Stimulated activated CD4-positive, alpha-beta T cell treated with anti-CD3 and anti-CD28 coated beads, Interleukin-15, amount 100 ng/mL, for 24 hours (primary cell): ENCODE data around the gene RPP21.

Experiments
- DNase-seq: peaks from one replicate; pipeline ENCODE4 v3.0.0-alpha.2; 2020

Gene RPP21

GRCh38 chr6:30344868-30345671 is at the start of gene RPP21:
Gene RPP21 (plus strand): TSS chr6:30345156. CDS start chr6:30345172, 16 bp downstream.
- DNase-seq = peak; percentile 93

DNA sequence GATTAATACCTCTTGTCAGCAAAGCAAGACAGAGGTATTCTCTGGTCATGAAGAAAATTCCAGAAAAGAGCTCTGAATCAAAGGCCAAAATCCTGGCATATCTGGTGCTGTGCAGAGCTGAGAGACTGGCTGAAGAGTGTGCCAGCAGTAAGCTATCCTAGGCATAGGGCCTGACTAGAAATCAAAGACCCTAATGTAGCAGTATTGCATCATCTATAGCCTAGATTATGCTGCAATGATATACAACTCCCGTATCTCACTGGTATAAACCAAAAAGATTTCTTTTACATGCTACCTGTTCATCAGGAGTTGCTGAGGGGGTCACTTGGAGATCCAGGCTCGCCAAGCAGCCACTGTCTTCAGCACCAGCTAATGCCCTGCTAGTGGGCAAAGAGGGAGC is 49.1 kb upstream of the RPP21 start:
- no peak for DNase-seq

DNA sequence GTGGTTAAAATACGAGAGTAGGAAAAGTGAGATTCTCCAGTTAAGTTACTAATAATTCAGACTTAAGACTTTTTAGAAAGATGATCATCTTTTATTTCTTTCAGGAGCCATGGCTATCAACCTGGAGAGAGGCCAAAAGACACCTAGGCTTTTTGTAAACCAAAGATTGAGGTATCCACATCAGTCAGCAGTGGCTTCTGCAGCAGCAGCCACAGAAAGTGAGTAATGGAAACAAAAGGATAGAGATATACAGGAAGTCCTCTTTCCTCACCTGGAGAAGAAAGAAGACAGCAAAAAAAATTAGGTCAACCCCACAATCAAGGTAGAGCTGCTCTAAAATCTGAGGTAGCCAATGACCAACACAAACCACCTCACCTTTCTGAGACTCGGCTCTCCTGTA is 41.0 kb upstream of the RPP21 start:
- no peak for DNase-seq

DNA sequence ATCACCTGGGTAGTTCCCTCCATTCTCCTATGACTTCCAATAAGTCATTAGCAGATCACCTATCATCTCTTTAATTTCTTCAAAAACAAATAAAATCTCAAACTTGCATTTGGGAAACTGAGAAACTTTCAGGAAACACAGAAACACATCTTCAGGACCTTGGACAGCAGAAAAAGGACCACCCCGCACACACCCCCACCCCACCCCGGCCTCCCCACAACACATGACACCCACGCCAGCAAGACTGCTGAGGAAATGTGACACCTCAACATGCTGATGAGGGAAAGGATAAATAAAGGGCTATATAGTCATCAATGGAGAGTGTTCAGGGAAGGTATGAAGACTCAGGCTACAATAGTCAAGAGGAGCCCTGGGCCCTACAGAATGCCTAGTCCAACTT is 33.9 kb upstream of the RPP21 start:
- no peak for DNase-seq

DNA sequence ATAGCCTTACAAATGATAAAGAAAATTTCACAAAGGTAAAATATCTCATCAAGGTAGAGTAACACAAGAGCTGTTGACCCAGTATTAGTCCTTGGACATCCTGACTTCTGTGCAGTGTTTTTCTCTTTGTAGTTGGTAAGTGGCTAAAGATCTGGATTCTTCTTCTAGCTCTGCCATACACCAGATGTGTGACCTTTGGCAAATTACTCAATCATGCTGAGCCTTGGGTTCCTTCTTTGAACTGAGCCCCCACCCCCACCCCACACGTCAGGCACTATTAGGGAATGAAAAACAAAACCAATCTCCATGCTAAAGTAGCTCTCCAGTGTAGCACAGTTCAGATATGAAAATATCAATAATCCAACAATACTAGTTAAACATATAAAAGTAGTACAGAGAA is 33.3 kb upstream of the RPP21 start:
- DNase-seq = no peak

DNA sequence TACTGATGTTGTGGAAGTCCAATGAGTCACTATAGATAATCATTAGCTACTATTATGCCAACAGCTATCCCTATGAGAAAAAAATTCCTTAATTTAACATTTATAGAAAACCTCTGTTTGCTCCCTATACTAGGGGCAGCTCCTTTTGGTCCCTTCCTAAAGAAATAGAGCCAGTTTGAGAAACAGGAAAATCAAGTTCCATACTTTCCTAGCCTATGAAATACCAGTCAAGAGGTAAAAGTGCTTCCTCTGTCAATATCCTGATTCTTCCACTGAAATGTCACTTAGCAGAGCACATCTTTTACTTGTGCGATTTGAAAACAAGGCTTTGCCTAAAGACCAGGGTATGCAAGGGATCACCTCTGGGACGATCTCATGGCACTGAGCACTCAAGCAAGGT is 32.7 kb upstream of the RPP21 start:
- DNase-seq = no peak

DNA sequence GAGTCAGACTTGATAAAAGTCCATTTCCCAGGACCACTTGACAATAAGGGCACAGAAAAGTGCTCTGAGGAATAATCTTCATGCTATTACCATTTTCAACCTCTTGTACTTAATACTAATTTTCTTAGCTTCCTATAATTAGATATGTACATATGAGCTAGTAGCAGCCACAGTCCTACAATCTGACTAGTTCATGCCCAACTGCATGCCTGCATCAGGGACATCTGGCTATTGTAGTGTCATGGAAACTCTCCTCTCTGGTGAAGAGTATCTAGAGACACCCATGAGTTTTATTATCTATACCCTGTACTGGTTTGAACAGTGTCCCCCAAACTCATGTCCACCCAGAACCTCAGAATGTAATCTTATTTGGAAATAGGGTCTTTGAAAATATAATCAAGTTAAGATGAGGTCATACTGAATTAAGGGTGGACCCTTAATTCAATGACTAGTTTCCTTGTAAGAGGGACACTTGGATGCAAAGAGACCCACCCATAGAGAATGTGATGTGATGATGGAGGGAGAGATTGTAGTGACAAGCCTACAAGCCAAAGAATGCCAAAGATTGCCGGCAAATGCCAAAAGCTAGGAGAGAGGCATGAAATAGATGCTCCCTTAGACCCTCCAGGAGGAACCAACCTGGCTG is 32.2 kb upstream of the RPP21 start:
- no peak for DNase-seq

DNA sequence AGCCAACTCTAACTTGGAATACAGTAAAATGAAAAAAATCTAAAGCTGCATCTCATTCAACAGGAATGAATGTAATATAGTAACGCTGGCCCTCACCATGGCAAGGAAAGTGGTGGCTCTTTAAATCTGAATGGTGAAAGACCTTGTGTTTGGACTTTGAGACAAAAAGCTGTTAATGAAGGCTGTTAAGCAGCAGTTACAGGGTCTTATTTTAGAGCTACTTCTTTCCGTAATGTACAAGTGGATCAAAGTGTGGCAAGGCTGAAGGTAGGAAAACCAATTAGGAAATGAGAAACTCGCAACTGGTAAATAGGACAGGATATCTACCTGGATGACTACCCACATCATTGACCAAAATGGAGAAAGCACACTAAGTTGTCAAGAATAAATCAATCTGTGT is 29.8 kb upstream of the RPP21 start:
- no peak for DNase-seq

GRCh38 chr6:30317913-30318589 is 26.9 kb upstream of the RPP21 start:
- DNase-seq = no peak

- no peak for DNase-seq
Observed at GRCh38 chr6:30319146-30319835, 25.7 kb upstream of the RPP21 start.

DNA sequence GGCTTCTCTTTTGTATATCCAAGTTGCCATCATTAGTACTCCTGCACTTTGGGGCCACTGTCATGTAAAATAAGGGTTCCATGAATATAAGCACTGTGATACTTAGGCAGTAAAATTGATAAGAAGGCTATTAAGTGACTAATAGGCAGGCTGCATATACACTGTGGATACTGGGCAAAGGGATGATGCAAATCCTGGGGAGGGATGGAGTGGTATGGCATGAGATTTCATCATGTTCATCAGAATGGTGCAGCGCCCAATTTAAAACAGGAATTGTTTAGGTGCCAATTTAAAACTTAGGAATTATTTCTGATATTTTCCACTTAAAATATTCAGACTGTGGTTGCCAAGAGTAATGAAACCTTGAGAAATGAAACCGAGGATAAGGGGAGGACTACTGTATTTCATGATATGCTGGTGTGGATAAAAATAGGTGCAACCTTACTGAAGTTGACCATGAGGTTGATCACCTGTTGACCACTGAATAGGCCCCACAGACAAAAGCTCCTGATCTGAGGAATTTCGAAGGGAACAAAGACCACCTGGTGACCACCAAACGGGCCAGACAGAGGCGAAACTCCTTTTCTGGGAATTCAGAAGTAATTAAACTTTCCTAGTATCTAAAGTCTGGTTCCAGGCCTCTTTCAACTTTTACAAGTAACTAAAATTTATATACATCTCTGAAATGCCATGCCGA is 23.1 kb upstream of the RPP21 start:
- DNase-seq = no peak

DNA sequence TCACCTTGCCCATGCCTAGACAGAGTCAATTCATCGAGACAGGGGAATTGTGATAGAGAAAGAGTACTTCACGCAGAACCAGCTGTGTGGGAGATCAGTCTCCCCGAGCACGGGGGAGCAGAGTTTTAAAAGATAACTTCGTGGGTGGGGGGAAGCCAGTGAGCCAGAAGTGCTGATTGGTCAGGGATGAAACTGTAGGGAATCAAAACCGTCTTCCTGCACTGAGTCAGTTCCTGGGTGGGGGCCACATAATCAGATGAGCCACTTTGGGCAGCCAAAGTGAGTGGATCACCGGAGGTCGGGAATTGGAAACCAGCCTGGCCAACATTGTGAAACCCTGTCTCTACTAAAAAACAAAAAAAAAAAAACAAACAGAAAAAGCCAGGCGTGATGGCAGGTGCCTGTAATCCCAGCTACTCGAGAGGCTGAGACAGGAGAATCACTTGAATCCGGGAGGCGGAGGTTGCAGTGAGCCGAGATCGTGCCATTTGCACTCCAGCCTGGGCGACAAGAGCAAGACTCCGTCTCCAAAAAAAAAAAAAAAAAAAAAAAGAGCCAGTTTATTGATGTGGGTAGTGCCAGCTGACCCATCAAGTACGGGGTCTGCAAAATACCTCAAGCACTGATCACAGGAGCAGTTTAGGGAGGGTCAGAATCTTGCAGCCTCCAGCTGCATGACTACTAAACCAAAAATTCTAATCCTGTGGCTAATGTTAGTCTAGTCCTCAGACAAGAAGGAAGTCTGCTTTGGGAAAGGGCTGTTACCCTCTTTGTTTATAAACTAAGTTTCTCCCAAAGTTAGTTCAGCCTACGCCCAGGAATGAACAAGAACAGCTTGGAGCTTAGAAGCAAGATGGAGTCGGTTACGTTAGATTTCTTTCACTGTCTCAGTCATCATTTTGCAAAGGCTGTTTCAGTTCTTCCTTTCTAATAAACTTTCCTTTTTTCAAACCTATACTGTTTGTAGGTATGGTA is 22.1 kb upstream of the RPP21 start:
- peak; percentile 39 for DNase-seq

GRCh38 chr6:30323806-30324205 is 21.1 kb upstream of the RPP21 start:
- peak; percentile 19 for DNase-seq

GRCh38 chr6:30325150-30325872 is 19.6 kb upstream of the RPP21 start:
- peak; percentile 93 for DNase-seq

- peak; percentile 84 for DNase-seq
Observed at GRCh38 chr6:30325873-30326525, 19.0 kb upstream of the RPP21 start.

DNA sequence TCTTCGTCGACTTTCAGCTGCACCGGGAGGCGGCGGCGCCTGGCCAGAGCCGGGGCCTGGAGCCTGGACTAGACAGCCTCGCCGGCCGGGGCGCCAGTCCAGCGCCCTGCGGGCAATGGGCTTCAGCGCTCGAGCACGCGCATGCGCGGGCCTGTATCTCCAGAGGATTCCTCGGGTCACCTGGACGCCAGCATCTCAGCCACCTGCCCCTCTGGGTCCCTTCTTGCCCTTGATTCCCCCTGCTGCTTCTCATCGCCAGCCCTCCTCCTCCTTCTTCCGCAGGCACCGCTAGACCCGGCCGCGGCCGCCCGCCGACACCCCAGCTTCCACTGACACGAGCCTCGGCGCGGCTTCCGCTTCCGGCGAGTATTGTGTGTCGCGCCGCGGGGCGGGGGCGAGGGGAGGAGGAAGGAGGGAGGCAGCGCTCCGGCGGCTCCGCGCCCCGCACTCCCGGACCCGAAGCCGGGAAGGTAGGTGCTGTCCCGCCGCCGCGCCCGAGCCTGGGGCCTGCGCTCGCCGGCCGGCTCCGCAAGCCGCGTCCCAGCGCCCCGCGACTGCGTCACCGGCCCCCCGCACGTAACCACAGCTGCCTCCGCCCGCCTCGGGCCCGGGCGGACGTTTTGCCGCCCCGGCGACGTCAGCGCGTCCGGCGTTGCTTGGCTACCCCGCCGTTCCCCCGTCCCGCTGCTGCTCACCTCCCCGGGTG is 18.3 kb upstream of the RPP21 start, which contains the start of gene TRIM39:
Gene TRIM39 (plus strand): TSS at position 402 of the 706 bp plus-strand sequence. CDS start 2,391 bp downstream, outside the sequence.
- DNase-seq = peak; percentile 91

DNA sequence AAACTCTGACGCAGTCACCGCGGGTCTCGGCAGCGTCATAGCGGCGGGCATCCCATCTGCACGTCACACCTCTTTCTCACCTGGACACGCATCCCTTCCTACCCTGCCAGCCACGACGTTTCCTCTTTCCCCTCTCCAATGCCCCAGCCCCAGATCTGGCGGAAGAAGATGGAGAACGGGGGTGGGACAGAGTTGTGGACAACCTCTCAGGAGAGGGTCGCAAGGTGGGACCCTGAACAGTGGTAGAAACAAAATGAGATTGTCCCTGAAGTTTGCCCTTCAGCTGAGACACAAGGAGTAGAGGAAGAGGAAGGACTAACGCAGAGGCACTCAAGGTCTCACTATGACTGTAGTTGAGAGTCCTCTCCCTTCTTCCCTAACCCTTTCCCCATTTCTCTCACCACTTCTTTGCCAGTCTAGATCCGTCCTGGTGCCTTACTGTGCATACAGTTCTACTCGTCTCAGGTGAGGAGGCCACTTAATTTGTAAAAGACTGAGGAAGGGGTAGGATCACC is 17.7 kb upstream of the RPP21 start:
- no peak for DNase-seq

DNA sequence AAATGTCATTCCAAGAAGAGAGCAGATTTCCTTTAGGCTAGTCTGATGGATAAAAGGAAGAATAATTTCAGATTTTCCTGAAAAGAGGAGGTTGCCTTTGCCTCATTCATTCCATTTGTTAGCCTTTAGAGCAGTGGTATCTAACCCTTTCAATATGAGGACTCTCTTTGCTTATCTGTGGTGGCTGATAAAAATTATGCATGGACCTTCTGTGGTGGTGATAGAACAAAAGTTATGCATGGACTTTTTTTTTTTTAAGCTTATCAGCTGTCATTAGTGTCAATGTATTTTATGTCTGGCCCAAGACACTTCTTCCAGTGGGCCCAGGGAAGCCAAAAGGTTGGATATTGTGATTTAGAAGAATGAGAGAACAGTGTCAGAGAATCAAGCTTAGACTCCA is 16.6 kb upstream of the RPP21 start:
- DNase-seq = no peak

- no peak for DNase-seq
Observed at GRCh38 chr6:30329331-30329730, 15.6 kb upstream of the RPP21 start.
